HL-60 (cell line): ENCODE results near the gene PDXK.

ENCODE experiments used
- CTCF ChIP-seq: IDR thresholded peaks from one replicate; pipeline ENCODE4 v1.5.1; 2011; ENCODE audit warnings: low read length, control low read depth, inconsistent platforms; ENCODE audit not compliant: insufficient read depth
- POLR2AphosphoS5 ChIP-seq: IDR thresholded peaks from 2 replicates; pipeline ENCODE4 v1.6.1; 2012; ENCODE audit warnings: low read depth

GRCh38 chr21:43782431-43783097, 63.6 kb downstream of the PDXK start:
- TF ChIP-seq POLR2AphosphoS5 (no peak), CTCF (no peak)
